ENCODE results near the gene IGF2R.

IGF2R gene

DNA sequence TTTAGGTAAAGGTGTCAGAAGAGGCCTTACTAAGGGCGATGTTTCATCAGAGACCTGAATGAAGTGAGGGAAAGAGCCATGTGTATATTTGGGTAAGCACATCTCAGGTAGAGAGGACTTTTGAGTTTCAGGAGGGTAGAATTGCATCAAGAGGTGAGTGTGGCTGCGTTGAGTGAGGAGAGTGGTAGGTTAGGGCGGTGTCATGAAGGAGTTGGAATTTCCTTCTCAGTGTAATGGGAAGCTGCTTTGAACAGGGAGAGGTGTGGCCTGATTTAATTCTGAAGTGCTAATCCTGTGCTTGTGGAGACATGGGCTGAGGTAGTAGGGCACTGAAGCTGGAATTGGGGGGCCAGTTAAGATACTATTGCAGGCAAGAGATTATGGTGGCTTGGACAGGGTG lies 53.9 kb downstream of the IGF2R start:
- Histone ChIP-seq H3K9ac (ENCODE audit: low read depth, low read length) (no peak overlapping the region), H3K9me3 (ENCODE audit: control insufficient read depth, insufficient read depth, low read length) (no peaks in the 10 kb centered on the region), H3K4me1 (ENCODE audit: control insufficient read depth, insufficient read depth, low read length) (no peaks in the 10 kb centered on the region), H3K4me3 (ENCODE audit: low read depth, low read length) (no peak overlapping the region), H3K36me3 (ENCODE audit: control insufficient read depth, insufficient read depth, low read length) (peaks cover 13% of the 10 kb centered on the region), H3K27me3 (ENCODE audit: control insufficient read depth, insufficient read depth, low read length) (no peaks in the 10 kb centered on the region)

DNA sequence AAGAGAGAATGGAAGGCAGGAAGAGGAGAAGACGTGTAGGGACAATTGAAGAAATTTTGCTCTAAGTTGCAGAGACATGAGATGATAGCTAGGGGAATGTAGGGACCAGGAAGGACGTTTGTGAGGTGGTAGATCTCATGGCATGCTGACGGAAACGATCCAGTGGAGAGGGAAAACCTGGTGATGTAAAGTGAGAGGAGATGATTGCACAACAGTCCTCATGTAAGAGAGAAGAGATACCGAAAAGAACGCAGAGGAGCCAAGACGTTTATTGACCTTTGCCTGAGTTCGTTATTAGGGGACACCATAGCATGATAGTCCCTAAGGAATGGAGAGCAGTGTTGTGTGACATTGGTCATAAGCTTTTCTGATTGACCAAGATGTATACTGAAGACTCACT lies 55.3 kb downstream of the IGF2R start:
- Histone ChIP-seq H3K9ac (ENCODE audit: low read depth, low read length) (no peak overlapping the region), H3K27me3 (ENCODE audit: control insufficient read depth, insufficient read depth, low read length) (no peaks in the 10 kb centered on the region), H3K9me3 (ENCODE audit: control insufficient read depth, insufficient read depth, low read length) (no peaks in the 10 kb centered on the region), H3K36me3 (ENCODE audit: control insufficient read depth, insufficient read depth, low read length) (peaks cover 16% of the 10 kb centered on the region), H3K4me3 (ENCODE audit: low read depth, low read length) (no peak overlapping the region), H3K4me1 (ENCODE audit: control insufficient read depth, insufficient read depth, low read length) (no peaks in the 10 kb centered on the region)

GRCh38 chr6:160027076-160027475 lies 58.2 kb downstream of the IGF2R start:
- no peak overlapping the region for H3K9ac ChIP-seq (ENCODE audit: low read depth, low read length)
- no peak overlapping the region for H3K4me3 ChIP-seq (ENCODE audit: low read depth, low read length)
- no peaks in the 10 kb centered on the region for H3K27me3 ChIP-seq (ENCODE audit: control insufficient read depth, insufficient read depth, low read length)
- no peaks in the 10 kb centered on the region for H3K9me3 ChIP-seq (ENCODE audit: control insufficient read depth, insufficient read depth, low read length)
- no peaks in the 10 kb centered on the region for H3K4me1 ChIP-seq (ENCODE audit: control insufficient read depth, insufficient read depth, low read length)
- peaks cover 28% of the 10 kb centered on the region for H3K36me3 ChIP-seq (ENCODE audit: control insufficient read depth, insufficient read depth, low read length)

GRCh38 chr6:160027931-160028330 lies 59.0 kb downstream of the IGF2R start:
- H3K4me1 ChIP-seq (ENCODE audit: control insufficient read depth, insufficient read depth, low read length) = no peaks in the 10 kb centered on the region

GRCh38 chr6:160028487-160029275 lies 59.8 kb downstream of the IGF2R start:
- no peak overlapping the region for H3K4me3 ChIP-seq (ENCODE audit: low read depth, low read length)
- H3K36me3 ChIP-seq (ENCODE audit: control insufficient read depth, insufficient read depth, low read length) = peaks cover 29% of the 10 kb centered on the region

More at GRCh38 chr6:160027931-160028330, 59.0 kb downstream of the IGF2R start:
- no peaks in the 10 kb centered on the region for H3K9me3 ChIP-seq (ENCODE audit: control insufficient read depth, insufficient read depth, low read length)
- H3K36me3 ChIP-seq (ENCODE audit: control insufficient read depth, insufficient read depth, low read length) = peaks cover 29% of the 10 kb centered on the region
- no peaks in the 10 kb centered on the region for H3K27me3 ChIP-seq (ENCODE audit: control insufficient read depth, insufficient read depth, low read length)
- H3K9ac ChIP-seq (ENCODE audit: low read depth, low read length) = no peak overlapping the region
- no peak overlapping the region for H3K4me3 ChIP-seq (ENCODE audit: low read depth, low read length)

GRCh38 chr6:160029525-160029924 lies 60.6 kb downstream of the IGF2R start:
- no peaks in the 10 kb centered on the region for H3K4me1 ChIP-seq (ENCODE audit: control insufficient read depth, insufficient read depth, low read length)
- H3K9me3 ChIP-seq (ENCODE audit: control insufficient read depth, insufficient read depth, low read length) = no peaks in the 10 kb centered on the region
- H3K27me3 ChIP-seq (ENCODE audit: control insufficient read depth, insufficient read depth, low read length) = no peaks in the 10 kb centered on the region
- H3K36me3 ChIP-seq (ENCODE audit: control insufficient read depth, insufficient read depth, low read length) = peaks cover 34% of the 10 kb centered on the region
- H3K4me3 ChIP-seq (ENCODE audit: low read depth, low read length) = no peak overlapping the region
- H3K9ac ChIP-seq (ENCODE audit: low read depth, low read length) = no peak overlapping the region

More at GRCh38 chr6:160028487-160029275, 59.8 kb downstream of the IGF2R start:
- Histone ChIP-seq H3K27me3 (ENCODE audit: control insufficient read depth, insufficient read depth, low read length) (no peaks in the 10 kb centered on the region), H3K4me1 (ENCODE audit: control insufficient read depth, insufficient read depth, low read length) (no peaks in the 10 kb centered on the region), H3K9ac (ENCODE audit: low read depth, low read length) (no peak overlapping the region), H3K9me3 (ENCODE audit: control insufficient read depth, insufficient read depth, low read length) (no peaks in the 10 kb centered on the region)

DNA sequence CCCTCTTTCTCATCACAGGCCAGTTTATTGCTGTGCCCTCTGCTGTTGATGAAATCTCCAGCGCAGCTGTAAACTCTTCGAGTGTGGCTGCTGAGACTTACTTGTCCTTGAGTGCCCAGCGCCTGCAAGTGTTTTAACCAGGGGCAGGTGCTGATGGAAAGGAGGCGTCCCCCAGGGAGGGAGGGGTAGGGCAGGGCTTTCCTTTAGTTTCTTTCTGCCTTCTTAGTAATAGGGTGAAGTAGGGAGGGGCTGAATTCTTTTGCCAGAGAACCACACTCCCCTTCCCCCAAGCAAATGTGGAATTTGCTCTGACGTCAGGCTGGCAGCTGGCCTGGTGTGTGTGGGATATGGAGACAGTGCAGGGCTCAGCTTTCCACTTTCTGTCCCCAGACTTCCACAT lies 61.2 kb downstream of the IGF2R start:
- Histone ChIP-seq H3K27me3 (ENCODE audit: control insufficient read depth, insufficient read depth, low read length) (no peaks in the 10 kb centered on the region), H3K9me3 (ENCODE audit: control insufficient read depth, insufficient read depth, low read length) (no peaks in the 10 kb centered on the region), H3K4me1 (ENCODE audit: control insufficient read depth, insufficient read depth, low read length) (no peaks in the 10 kb centered on the region), H3K4me3 (ENCODE audit: low read depth, low read length) (no peak overlapping the region), H3K9ac (ENCODE audit: low read depth, low read length) (no peak overlapping the region), H3K36me3 (ENCODE audit: control insufficient read depth, insufficient read depth, low read length) (peaks cover 39% of the 10 kb centered on the region)

DNA sequence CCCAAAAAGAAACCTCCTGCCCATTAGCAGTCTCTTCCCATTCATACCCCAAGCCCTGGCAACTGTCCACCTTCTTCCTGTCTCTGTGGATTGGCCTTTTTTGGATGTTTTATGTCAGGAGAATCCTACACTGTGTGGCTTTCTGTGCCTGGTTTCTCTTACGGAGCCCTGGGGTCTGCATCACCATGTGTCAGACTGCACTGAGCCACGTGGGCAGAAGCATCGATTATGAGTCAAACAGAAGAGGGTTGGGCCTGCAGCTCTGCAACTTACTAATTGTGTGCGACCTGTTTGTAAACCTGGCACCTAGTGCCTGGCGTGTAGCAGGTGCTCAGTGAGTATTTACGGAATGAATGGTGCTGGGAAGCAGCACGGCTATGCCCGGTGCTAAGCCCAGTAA lies 62.6 kb downstream of the IGF2R start:
- Histone ChIP-seq H3K9ac (ENCODE audit: low read depth, low read length) (no peak overlapping the region), H3K27me3 (ENCODE audit: control insufficient read depth, insufficient read depth, low read length) (no peaks in the 10 kb centered on the region), H3K4me1 (ENCODE audit: control insufficient read depth, insufficient read depth, low read length) (no peaks in the 10 kb centered on the region), H3K9me3 (ENCODE audit: control insufficient read depth, insufficient read depth, low read length) (no peaks in the 10 kb centered on the region), H3K4me3 (ENCODE audit: low read depth, low read length) (no peak overlapping the region), H3K36me3 (ENCODE audit: control insufficient read depth, insufficient read depth, low read length) (peaks cover 43% of the 10 kb centered on the region)

- Histone ChIP-seq H3K9ac (ENCODE audit: low read depth, low read length) (no peak overlapping the region), H3K9me3 (ENCODE audit: control insufficient read depth, insufficient read depth, low read length) (no peaks in the 10 kb centered on the region), H3K36me3 (ENCODE audit: control insufficient read depth, insufficient read depth, low read length) (peaks cover 44% of the 10 kb centered on the region), H3K27me3 (ENCODE audit: control insufficient read depth, insufficient read depth, low read length) (no peaks in the 10 kb centered on the region), H3K4me1 (ENCODE audit: control insufficient read depth, insufficient read depth, low read length) (no peaks in the 10 kb centered on the region), H3K4me3 (ENCODE audit: low read depth, low read length) (no peak overlapping the region)
Observed at GRCh38 chr6:160031871-160032270, 63.0 kb downstream of the IGF2R start.

GRCh38 chr6:160032538-160032937 lies 63.7 kb downstream of the IGF2R start:
- Histone ChIP-seq H3K36me3 (ENCODE audit: control insufficient read depth, insufficient read depth, low read length) (peaks cover 43% of the 10 kb centered on the region), H3K9ac (ENCODE audit: low read depth, low read length) (no peak overlapping the region), H3K4me3 (ENCODE audit: low read depth, low read length) (no peak overlapping the region), H3K9me3 (ENCODE audit: control insufficient read depth, insufficient read depth, low read length) (no peaks in the 10 kb centered on the region), H3K27me3 (ENCODE audit: control insufficient read depth, insufficient read depth, low read length) (no peaks in the 10 kb centered on the region), H3K4me1 (ENCODE audit: control insufficient read depth, insufficient read depth, low read length) (no peaks in the 10 kb centered on the region)

GRCh38 chr6:160034036-160034930 lies 65.4 kb downstream of the IGF2R start:
- H3K36me3 ChIP-seq (ENCODE audit: control insufficient read depth, insufficient read depth, low read length) = peaks cover 38% of the 10 kb centered on the region
- no peaks in the 10 kb centered on the region for H3K9me3 ChIP-seq (ENCODE audit: control insufficient read depth, insufficient read depth, low read length)
- H3K4me3 ChIP-seq (ENCODE audit: low read depth, low read length) = no peak overlapping the region
- no peak overlapping the region for H3K9ac ChIP-seq (ENCODE audit: low read depth, low read length)
- no peaks in the 10 kb centered on the region for H3K4me1 ChIP-seq (ENCODE audit: control insufficient read depth, insufficient read depth, low read length)
- no peaks in the 10 kb centered on the region for H3K27me3 ChIP-seq (ENCODE audit: control insufficient read depth, insufficient read depth, low read length)

DNA sequence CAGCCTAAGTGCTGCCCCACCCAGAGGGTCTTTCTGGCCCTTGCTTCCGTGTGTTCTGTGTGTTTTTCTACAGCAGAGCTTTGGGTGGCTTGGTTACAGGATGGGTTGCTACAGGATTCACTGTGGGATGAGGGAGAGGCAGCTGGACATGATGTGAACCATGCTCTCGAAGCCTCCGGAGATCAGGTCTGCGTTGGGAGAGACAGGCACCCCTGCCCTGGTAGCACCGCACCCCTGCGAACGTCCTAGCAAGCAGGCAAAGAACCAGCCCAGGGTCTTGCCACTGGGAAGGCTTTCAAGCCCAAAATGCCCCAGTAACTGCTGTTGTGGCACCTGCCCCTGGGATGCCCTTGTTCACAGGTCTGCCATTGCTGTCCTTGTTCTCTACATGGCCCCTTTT lies 66.4 kb downstream of the IGF2R start:
- H3K27me3 ChIP-seq (ENCODE audit: control insufficient read depth, insufficient read depth, low read length) = no peaks in the 10 kb centered on the region
- no peak overlapping the region for H3K9ac ChIP-seq (ENCODE audit: low read depth, low read length)
- no peaks in the 10 kb centered on the region for H3K9me3 ChIP-seq (ENCODE audit: control insufficient read depth, insufficient read depth, low read length)
- peaks cover 35% of the 10 kb centered on the region for H3K36me3 ChIP-seq (ENCODE audit: control insufficient read depth, insufficient read depth, low read length)
- H3K4me3 ChIP-seq (ENCODE audit: low read depth, low read length) = no peak overlapping the region
- no peaks in the 10 kb centered on the region for H3K4me1 ChIP-seq (ENCODE audit: control insufficient read depth, insufficient read depth, low read length)

Measured in iPS-15b (cell line).